HG02970 (cell line): Measurements from ENCODE around the gene PIK3CB.
"Not testable (repeated sequence)": the region's sequence is repeated elsewhere in the genome, so short reads cannot be mapped to it uniquely, and the experiment has no call there.

Experiments used
- ATAC-seq: cut with Tn5 transposase; IDR thresholded peaks from one replicate; pipeline ENCODE4 v1.9.1; 2021; ENCODE audit warnings: mild to moderate bottlenecking, moderate library complexity, moderate number of reproducible peaks; ENCODE audit not compliant: unreplicated experiment, low FRiP score

PIK3CB gene

DNA sequence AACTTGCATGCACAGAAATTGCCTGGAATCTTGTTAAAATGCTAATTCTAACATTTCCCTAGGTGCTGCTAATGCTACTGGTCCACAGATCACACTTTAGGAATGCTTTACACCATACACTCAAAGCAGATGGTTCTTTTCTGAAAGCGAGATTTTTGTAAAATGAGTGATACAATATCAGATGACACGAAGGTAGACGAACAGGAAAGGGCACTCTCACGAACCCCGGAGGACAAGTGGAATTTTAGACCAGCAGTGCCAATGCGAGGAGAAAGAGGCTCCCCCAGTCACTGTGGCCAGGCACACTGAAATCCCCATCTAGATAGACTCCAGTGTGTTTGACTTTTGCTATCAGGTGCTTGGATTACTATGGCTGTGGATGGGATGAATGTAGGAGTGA is 205.2 kb downstream of the PIK3CB start:
- ATAC-seq: no peak

DNA sequence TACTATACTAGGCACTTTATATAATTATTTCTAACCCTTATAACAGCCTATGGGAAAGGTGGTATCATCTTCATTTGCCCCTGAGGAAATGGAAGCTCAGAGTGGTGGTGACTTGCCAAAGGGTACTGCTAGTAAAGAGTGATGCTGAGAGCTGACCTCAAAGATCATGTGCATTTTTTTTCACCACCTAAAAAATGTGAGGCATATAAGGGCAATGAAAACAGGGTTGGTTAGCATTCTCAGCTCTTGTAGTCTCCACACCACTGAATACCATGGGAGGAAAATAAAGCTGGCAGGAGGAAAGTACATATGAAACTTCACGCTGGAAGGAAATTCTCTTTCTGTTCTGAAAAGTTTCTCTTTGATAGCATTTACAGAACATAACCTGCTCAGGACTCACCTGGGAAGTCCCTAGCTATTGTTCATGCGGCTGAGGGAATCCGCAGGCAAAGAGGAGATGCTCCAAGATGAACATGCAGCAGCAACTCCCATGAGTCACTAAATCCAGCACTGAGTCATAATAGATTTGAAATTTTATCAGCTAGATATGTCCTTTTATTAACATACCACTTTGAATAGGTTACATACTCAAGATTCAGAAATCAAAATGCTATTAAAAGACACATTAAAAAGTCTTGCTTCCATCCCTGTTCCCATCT is 208.9 kb downstream of the PIK3CB start:
- no peak for ATAC-seq

- no peak for ATAC-seq
Measured at GRCh38 chr3:138624518-138624917, 210.2 kb downstream of the PIK3CB start.

DNA sequence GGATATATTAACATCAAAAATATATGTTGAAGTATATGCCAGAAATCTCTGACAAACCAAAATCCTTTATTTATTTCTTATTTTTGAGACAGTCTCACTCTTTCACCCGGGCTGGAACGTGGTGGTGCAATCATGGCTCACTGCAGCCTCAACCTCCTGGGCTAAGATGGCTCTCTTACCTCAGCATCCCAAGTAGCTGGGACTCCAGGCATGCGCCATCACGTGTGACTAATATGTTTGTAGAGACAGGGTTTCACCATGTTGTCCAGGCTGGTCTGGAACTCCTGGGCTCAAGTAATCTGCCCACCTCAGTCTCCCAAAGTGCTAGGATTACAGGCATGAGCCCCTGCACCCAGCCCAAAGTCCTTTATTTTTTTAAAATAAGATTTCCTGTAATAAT is 214.3 kb downstream of the PIK3CB start:
- ATAC-seq: no peak

DNA sequence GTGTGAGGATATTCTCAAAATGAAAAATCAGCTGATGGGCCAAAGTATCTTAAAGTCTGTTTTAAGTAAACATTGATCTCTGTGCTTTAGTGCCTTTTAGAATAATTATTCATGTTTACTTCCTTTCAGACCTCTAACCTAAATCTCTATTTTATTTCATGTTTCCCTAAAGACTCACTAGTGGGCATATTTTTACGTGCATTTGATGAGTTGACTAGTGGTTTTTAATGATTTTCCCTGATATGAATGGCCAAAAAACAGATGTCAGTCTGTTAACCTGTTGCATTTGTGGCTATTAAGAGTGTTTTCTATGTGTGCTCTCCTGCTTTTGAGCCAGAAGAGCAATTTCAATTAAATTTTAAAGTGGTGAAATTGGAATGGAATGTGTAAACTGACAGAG is 219.3 kb downstream of the PIK3CB start:
- ATAC-seq: no peak

- no peak for ATAC-seq
Measured at GRCh38 chr3:138609898-138610266, 224.8 kb downstream of the PIK3CB start.

GRCh38 chr3:138608322-138609135 is 226.2 kb downstream of the PIK3CB start, which contains the start of gene FAIM:
Gene FAIM (plus strand): TSS chr3:138608771. CDS start chr3:138619727, 10,956 bp downstream.
- peak; percentile 72 for ATAC-seq

- ATAC-seq: not testable (repeated sequence)
Measured at GRCh38 chr3:138604106-138604595, 230.6 kb downstream of the PIK3CB start.
